ENCODE data around the gene SLC8A2.

SLC8A2 gene

DNA sequence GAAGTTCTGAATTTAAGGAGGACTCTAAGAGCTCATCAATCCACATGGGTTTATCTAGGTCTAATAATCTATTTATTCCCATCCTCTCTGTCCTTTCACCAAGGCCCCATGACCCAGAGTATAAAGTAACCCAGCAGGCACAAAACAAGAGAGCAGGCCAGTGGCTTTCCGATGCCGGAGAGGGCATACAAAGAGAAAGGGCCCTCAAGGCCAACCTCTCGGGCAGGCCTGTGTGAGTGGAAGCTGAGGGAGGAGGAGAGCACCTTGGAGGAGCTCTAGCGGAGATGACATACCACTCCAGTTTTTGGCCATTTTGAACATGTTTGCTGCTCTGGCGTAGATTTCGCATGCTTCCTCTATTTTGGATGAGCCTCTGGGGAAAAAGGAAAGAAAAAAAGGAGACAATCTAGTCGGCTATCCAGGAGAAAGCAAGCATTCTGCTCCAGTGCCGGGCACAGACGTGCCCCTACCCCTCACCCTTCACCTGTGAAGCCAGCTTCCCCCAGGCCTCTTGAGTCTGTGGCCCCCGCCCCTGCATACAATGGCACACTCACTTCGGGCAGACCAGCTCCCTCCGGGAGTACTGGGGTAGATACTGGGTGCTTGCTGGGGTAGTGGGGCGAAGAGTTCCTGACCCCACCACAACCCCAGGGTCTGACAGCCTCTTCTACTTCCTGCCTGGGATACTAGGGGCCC, 31.6 kb upstream of the SLC8A2 start:
- DNase-seq (ENCODE audit: low read depth), result no peak

DNA sequence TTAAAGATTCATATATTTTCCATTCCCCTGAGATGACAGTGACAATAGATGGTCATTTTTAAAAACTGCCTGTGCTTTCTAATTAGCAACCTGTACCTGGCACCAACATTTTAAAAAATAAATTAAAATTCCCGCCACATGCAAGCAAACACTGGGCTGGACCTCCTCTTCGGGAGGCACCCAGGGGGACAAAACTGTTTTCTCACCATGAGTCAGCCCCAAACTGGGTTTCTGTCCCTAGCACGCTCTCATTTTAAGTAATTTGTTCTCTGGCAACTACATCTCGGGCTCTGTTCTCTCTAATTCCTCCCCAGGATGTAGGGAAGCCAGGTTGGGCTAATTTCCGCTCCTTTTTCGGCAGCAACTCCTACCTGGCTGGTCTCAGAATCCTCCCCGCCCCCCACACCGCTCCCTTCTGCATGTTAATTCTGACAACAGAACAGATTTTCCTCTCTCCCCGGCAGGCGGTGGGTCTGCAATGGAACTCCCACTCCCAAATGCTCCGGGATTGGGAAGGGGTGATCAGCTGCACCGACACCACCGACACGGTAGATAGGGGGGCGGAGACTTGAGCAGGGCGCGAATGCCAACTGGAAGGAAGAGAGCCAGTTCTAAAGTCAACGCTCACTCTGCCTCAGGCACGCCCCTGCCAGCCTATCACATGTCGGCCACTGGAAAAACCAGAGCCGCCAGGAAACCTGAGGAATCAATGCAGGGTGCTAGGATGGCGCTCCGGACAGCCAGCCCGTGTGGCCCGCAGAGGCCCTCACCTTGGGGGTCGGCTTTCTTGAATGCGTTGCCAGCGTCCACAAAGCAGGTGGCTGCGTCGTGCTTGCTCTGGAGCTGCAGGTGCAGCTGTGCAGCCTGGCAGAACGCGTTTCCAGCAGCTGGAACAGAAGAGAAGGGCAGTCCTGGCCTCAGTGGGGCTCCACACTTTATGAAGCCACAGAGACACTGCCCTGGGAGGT, 28.5 kb upstream of the SLC8A2 start:
- DNase-seq (ENCODE audit: low read depth), result no peak

DNA sequence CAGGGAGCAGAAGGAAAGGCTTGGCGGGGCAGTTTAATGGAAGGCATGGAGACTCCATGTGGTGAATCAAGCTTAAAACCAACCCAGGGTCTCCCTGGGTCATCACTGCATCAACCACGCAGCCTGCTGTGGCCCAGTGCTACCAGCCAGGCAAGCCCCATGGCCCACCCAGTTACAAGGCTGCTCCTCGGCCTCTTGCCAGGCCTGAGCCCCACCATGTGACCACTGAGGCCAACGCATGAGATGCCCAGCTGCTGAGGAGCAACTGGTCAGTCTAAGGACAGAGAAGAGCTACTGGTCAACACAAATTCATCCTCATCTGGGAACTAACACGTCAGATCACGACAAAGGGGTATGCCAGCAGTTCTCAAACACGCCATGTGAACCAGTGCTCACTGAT, 27.7 kb upstream of the SLC8A2 start:
- DNase-seq (ENCODE audit: low read depth), result no peak

DNA sequence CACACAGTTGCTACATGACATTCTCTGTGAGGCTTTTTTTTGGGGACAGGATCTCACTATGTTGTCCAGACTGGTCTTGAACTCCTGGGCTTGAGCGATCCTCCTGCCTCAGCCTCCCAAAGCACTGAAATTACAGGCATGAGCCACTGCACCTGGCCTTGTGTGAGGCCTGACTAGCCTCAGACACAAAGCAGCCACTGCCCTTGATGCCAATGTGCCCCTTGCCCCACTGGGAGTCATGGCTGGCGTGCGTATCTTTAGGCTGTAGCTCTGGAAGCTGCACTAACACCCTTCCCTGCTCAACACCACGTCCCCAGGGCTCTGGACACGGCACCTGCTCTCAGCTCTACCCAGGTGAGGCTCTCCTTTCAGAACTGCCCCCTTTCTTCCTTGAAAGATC, 26.9 kb upstream of the SLC8A2 start:
- no peak for DNase-seq (ENCODE audit: low read depth)

DNA sequence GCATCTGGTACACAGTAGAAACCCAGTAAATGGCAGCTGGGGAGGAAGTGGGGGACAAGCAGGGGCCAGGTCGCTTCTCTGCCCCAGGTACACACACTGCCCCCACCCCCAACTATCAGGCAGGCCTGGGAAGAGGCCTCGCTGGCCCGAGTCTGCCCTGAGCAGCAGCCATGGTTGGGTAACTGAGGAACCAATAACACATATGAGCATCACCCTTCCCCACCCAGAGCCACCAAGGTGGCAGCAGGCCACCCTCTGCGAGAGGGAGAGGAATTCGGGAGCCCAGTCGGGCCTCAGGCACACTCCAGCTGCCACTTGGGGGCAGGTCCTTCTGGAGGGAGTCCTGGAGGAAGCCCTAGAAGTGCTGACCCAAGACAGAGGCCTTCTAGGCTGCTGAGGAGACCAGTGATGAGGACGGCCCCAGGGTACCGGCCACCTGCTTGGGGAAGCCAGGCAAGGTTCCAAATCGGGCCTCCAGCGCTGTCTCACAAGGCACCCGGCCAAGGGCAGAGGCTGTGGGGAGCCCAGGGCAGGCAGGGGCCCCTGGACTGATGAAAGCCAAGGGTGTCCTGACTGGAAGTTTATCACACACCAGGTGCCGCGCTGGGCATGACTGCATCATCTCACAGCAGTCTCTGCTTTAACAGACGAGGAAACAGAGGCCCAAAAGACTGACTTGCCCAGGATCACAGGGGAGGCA, 26.3 kb upstream of the SLC8A2 start:
- no peak for DNase-seq (ENCODE audit: low read depth)

DNA sequence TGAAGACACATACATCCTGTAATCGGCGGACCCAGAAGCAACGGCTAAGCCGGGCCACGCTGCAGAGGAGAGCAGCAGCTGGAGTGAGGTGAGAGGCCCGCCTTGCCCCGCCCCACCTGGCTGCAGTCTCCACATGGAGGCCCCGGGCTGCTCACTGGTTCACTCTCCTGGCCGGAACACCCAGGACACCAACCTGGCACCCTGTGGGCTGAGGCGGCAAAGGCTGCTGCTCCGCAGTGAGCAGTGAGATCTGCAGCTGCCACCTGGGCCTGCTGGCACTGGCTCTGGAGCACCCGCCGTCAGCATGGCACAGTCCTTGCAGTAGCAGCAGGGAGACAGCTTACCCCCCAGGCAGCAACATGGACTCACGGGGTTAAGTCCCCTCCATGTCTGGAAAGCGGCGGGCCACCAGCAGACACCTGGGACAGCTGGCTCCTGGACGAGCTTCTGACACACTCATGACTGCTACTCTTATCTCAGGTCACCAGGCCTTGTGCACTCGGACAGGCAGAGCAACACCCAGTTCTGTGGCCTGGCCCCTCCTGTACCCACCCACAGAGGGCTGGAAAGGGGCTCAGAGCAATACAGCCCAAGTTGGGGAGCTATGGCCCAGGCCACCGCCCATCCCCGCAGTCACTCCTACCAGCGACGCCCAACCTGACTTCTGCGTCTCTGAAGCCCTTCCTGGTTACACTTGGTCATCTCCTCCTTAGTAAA, 25.5 kb upstream of the SLC8A2 start:
- no peak for DNase-seq (ENCODE audit: low read depth)

DNA sequence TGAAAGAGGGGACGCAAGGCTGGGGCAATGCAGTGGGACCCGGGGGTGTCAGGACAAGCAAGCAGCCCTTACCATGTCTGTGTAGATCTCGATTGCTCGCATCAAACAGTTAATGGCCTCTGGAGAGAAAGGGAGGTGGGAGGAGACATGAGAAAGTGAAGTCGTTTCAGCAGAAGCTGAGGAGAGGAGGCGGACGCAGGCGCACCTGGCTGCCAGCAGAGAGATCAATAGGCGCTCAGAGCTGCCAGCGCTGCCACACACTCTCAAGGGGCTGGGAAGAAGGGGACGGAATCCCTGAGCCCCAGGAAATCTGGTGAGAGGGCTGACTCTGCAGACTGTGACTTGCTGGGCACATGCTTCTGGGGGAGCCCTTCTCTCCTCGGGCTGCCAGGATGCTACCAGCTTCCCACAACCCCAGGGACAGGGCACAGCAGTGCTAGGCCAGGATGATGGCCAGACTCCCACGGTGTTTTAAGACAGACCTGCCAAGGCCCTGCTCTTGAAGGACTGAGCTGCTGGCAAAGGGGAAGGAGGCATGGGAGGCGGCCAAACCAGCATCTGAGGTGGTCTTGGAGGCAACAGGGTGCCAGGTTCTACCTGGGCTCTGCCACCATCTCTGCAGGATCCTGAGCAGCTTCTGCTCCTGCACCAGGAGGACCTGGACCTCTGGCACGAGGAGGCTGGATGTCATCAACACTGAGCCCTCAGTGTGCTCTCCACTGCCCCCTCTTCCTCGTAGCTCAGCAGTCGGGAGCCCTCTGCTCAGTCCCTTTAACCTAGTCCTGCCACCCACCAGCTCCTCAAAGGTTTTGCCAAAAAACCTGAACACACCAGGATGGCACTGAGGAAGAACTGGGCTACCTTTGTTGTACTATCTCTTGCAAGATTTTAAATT, 24.0 kb upstream of the SLC8A2 start:
- DNase-seq (ENCODE audit: low read depth), result no peak

DNA sequence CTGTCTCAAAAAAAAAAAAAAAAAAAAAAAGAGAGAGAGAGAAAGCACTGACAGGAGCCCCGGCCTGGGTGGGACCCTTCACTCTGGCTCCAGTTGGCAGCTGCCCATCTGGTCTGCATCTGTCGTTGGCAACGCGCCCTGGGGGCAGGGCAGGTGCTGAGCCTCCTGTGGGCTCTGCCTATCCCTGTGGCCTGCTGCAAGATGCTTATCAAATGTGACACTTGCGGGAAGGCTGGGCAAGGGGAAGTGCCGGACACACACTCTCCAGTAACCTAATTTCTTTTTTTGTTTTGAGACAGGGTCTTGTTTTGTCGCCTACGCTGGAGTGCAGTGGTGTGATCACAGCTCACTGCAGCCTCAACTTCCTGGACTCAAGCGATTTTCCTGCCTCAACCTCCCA, 23.0 kb upstream of the SLC8A2 start:
- DNase-seq (ENCODE audit: low read depth), result no peak

DNA sequence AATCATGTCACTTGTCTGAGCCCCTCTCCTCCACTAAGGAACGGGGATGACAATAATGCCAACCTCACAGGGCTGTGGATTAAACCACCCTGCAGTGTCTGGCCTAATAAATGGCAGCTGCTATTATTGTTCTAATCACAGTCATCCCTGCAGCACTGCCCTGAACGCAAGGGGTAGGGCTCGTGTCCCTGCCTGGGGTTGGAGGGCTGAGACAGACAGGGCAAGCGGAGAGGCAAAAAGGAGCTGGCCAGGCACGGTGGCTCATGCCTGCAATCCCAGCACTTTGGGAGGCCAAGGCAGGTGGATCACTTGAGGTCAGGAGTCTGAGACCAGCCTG, 22.5 kb upstream of the SLC8A2 start:
- no peak for DNase-seq (ENCODE audit: low read depth)

DNA sequence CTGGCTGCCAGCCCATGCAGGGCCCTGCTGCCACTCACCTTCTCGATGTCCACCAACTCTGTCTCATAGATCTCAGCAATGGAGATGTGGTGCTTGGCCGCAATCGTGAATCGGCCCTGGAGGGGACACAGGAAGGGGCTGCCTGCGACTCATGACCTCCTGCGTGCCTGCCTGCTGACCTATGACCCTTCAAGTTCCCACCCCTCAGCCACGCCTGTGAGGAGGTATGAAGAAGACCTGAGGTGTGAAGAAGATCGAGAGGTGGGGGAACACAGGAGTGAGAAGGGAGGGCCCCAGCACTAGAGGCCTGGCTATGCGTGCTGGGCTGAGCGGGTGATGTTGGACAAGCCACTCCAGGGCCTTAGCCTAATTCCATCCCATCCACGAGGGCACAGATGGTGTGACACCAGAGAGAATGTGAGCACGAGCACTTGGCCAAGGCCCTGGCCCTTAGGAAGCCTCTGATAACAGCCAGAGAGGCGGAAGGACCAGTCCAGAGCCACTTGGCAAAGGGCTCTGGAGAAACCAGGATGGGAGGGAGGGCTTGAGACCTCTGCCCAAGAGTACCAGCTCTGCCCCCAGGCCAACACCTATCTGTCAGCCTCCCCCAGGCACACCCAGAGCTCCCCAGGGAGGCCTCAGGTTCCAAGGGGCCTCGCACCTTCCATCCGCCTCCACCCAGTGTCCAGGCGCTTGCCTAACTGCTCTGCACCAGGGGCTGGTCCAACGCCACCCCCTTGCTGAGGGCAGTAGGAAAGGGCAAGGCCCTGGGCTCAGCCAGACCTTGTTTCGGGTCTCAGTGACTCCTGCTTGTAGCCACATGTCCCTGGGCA, 21.9 kb upstream of the SLC8A2 start:
- DNase-seq (ENCODE audit: low read depth), result no peak

DNA sequence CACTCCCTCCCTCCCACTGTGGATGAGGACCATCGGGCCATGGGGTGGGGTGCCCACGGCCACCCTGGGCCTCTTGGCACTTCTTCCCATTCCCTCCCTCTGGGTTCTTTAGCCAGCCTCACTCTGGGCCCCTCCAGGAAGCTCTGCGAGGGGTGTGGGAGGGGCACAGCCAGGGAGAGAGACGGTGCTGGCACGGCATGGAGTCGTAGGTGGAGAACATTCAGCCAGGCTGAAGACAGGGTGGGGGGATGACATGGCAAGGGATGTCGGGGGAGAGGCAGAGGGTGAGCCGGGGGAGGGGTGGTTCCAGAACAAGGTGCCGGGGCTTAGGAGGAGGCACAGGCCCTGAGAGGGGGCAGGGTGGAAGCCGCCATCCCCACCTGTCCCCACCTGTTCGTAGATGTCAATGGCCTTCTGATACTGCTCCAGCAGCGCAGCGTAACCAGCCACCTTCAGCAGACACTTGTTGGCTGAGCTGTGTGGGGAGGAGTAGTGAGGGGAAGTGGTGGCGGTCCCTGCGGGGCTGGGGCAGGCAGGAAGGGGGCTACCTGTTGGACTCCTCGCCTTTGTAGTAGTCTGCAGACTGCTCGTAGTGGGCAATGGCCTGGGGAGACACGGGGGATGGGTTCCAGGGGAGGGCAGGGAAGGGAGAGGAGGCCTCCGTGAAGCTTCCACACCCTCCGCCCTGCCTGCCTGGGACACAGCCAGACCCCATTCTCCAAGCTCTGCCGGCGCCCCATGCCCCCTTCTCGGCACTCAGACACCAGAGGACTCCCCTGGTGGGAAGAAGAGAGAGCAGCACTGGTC, 21.1 kb upstream of the SLC8A2 start:
- no peak for DNase-seq (ENCODE audit: low read depth)

DNA sequence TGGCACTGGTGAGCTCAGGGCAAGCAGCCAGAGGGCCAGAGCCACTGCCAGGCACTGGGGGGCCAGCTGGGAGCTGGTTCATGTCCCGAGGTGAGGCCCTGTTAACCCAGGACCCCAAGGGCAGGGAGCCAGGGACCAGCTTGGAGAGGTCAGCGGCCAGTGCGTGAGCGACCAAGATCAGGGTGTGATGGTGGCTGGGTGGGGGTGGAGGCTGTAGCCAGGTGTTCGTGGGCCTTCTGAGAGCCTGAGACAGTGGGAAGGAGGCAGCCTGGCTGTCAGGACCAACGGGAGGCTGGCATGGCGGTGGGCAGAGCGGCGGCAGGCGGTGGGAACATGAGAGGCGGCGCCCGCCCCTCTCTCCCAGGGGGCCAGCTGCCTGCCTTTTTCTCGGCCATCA, 20.4 kb upstream of the SLC8A2 start:
- no peak for DNase-seq (ENCODE audit: low read depth)

DNA sequence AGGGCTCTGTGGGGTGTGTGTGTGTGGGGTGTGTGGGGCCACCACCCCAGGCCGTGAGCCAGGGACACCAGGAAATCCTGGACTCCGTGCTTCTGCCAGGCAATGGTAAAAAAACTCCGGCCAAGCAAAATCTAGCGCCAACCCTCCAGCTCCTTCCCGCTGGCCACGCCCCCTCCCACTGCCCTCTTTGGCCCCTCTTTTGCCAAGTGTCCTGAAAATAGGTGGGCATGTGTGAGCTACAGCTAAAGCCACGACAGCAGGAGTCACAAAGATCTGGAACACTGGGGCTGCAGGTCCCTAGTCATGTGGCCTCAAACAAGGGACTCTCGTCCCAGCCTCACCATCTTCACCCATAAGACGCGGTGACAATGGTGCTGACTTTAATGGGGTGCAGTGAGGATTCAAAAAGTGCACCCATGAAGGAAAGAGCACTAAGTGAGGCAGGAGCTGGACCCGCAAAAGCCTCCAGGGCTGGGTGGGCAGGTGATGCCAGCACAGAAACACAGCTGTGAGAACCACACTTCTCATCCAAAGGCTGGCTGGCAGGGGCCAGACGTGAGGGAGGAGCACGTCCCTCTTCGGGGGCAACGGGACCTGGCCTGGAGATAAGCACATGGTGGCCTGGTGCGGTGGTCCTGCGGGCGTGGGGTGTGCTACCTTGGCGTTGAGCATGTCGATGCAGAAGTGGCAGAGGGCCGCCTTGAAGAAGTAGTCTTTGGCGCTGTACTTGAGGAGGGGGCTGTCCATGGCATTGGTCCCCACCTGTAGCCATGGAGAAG, 19.9 kb upstream of the SLC8A2 start:
- no peak for DNase-seq (ENCODE audit: low read depth)

DNA sequence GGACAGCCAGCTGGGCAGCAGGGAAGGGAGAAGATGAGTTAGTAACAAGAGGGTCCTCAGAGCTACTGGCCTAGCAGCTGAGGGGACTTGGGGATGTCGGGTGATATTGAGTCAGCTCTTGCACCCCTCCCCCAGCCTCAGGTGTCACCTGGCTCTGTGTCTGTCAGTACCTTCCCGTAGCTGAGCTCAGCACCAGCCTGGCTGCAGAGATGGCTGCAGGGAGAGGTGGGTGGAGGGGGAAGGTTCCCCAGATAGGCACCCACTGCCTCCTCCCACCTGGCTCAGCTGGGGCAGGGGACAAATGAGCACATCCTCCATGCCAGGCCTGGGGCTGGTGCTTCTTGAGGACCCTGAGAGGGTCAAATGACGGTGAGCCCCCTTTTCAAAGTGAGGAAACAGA, 19.2 kb upstream of the SLC8A2 start:
- no peak for DNase-seq (ENCODE audit: low read depth)

DNA sequence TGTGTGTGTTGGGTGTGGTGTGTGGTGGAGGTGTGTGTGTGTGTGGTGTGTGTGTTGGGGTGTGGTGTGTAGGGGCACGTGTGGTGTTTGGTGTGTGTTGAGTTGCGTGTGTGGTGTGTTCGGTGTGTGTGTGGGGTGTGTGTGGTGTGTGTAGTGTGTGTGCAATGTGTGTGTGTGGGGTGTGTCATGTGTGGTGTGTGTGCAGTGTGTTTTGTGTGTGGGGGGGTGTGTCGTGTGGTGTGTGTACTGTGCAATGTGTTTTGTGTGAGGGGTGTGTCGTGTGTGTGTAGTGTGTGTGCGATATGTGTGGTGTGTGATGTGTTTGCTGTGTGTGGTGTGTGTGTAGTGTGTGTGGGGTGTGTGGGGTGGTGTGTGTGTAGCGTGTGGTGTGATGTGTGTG, 18.3 kb upstream of the SLC8A2 start:
- DNase-seq (ENCODE audit: low read depth), result no peak

DNA sequence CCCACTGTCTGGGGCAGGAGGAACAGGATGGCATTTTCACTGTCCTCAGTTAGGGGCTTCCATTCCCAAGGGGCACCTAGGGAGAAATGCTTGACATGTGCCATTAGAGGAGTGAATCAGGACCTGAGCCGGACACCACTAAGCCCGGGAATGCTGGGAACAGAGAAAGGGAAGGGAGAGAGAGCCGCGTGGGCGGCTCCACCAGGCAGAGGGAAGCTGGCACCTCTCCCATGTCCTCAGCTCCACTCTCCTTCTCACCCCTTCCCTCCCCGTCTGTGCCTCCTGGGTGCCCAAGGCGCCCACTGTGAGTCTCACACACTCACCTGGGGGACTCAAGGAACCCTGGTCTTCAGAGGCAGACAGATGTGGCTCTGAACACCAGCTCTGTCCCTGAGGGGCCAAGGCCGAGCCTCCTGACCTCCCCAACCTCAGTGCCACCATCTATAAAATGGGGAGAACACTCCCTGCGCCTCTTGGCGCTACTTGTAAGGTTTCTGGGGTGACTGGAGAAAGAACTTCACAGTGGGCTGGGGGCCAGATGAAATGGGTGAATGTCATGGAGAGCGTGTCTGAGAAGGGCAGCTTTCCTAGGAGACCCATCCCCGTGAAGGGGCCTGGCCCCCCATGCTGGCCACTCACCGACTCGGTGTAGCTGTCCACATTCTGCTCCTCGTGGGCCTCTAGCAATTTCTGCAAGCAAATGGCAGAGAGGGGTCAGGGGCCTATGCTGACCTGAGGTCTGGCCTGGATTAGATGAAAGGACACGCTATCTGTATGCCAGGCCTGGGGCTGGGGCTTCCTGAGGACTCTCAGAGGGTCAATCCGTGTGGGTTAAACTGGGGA, 17.6 kb upstream of the SLC8A2 start:
- no peak for DNase-seq (ENCODE audit: low read depth)
